ENCODE measurements around the gene VIPR2.

GRCh38 chr7:159128767-159129166, 15.9 kb downstream of the VIPR2 start:
- TF ChIP-seq CTCF (IDR thresholded peaks at IDR 0.05) (no peak), POLR2A (IDR thresholded peaks at IDR 0.05) (no peak)
